WTC11 (cell line): ENCODE measurements around the gene IGSF23. TPM values are rescaled to one million over a fixed set of nuclear protein-coding genes. Genes with fewer than 3 reads are reported as not detected.

Source experiments
- ATAC-seq: fragments of 200-7000 bp; cut with Tn5 transposase; 2 replicates; pipeline ENCODE4 v1.10.0; 2021; ENCODE audit warnings: mild to moderate bottlenecking, moderate library complexity
- CTCF ChIA-PET: fragments of 300-600 bp; sonication (Branson Sonifier 250); formaldehyde crosslinking; loops from one replicate; lab custom pipeline; 2021; ENCODE audit warnings: antibody characterized with exemption; lab: Charles Lee
- POLR2A ChIA-PET: fragments of 350-600 bp; sonication (Branson Sonifier 250); formaldehyde crosslinking; loops from one replicate; lab custom pipeline; 2021; ENCODE audit warnings: antibody characterized with exemption; lab: Charles Lee
- DNase-seq: peaks from one replicate; pipeline ENCODE4 v3.0.0; 2021; ENCODE audit warnings: low spot score
- H3K27ac Mint-ChIP-seq: 2 replicates; pipeline ENCODE4 v1.8.0; 2021; ENCODE audit warnings: mixed read lengths
- H3K27me3 Mint-ChIP-seq: 2 replicates; pipeline ENCODE4 v1.8.0; 2021; ENCODE audit warnings: low read depth, mild to moderate bottlenecking, moderate library complexity, mixed read lengths
- H3K36me3 Mint-ChIP-seq: 2 replicates; pipeline ENCODE4 v1.8.0; 2021; ENCODE audit warnings: mixed read lengths
- H3K4me1 Mint-ChIP-seq: 2 replicates; pipeline ENCODE4 v1.8.0; 2022; ENCODE audit warnings: mixed read lengths
- H3K4me3 Mint-ChIP-seq: 2 replicates; pipeline ENCODE4 v1.8.0; 2021; ENCODE audit warnings: mild to moderate bottlenecking, moderate library complexity, mixed read lengths
- H3K9me3 Mint-ChIP-seq: 2 replicates; pipeline ENCODE4 v1.8.0; 2021; ENCODE audit warnings: mixed read lengths
- ARID4B ChIP-seq: sonication (generic); formaldehyde crosslinking; IDR thresholded peaks from 2 replicates; pipeline ENCODE4 v1.8.0; 2023; ENCODE audit warnings: missing genetic modification reagents, mild to moderate bottlenecking, borderline replicate concordance
- ATF3 ChIP-seq: sonication (generic); formaldehyde crosslinking; conservative IDR thresholded peaks from 2 replicates; pipeline ENCODE4 v1.8.1; 2022; ENCODE audit warnings: mild to moderate bottlenecking, missing genetic modification reagents
- CREM ChIP-seq: sonication (generic); formaldehyde crosslinking; IDR thresholded peaks from 2 replicates; pipeline ENCODE4 v1.8.1; 2022; ENCODE audit warnings: mild to moderate bottlenecking, missing genetic modification reagents, moderate library complexity
- FOXP4 ChIP-seq: sonication (generic); formaldehyde crosslinking; IDR thresholded peaks from 2 replicates; pipeline ENCODE4 v1.8.0; 2022; ENCODE audit warnings: mild to moderate bottlenecking, missing genetic modification reagents
- GRHL2 ChIP-seq: fragments of 250-450 bp; sonication (Bioruptor Pico); IDR thresholded peaks from 2 replicates; pipeline ENCODE4 v1.8.0; 2022; ENCODE audit warnings: mild to moderate bottlenecking, moderate library complexity; ENCODE audit not compliant: insufficient replicate concordance, severe bottlenecking
- GTF2I ChIP-seq: fragments of 250-450 bp; sonication (Bioruptor Pico); conservative IDR thresholded peaks from 2 replicates; pipeline ENCODE4 v1.4.0; 2021; ENCODE audit warnings: mild to moderate bottlenecking
- JAZF1 ChIP-seq: fragments of 250-450 bp; sonication (Bioruptor Pico); IDR thresholded peaks from 2 replicates; pipeline ENCODE4 v1.9.0; 2021; ENCODE audit warnings: moderate library complexity, mild to moderate bottlenecking, inconsistent platforms
- MLX ChIP-seq: sonication (generic); formaldehyde crosslinking; IDR thresholded peaks from 2 replicates; pipeline ENCODE4 v1.8.1; 2023; ENCODE audit warnings: mild to moderate bottlenecking, missing genetic modification reagents, moderate library complexity
- NFE2L1 ChIP-seq: sonication (generic); formaldehyde crosslinking; IDR thresholded peaks from 2 replicates; pipeline ENCODE4 v1.8.1; 2023; ENCODE audit warnings: missing genetic modification reagents
- PRRX2 ChIP-seq: fragments of 250-450 bp; sonication (Bioruptor Pico); IDR thresholded peaks from 2 replicates; pipeline ENCODE4 v1.8.0; 2021; ENCODE audit warnings: mild to moderate bottlenecking
- SMAD4 ChIP-seq: sonication (generic); formaldehyde crosslinking; IDR thresholded peaks from 2 replicates; pipeline ENCODE4 v1.8.0; 2022; ENCODE audit warnings: mild to moderate bottlenecking, missing genetic modification reagents
- SOX15 ChIP-seq: fragments of 250-450 bp; sonication (Bioruptor Pico); IDR thresholded peaks from 2 replicates; pipeline ENCODE4 v1.9.0; 2021; ENCODE audit warnings: mild to moderate bottlenecking
- STAT6 ChIP-seq: sonication (generic); formaldehyde crosslinking; conservative IDR thresholded peaks from 2 replicates; pipeline ENCODE4 v1.8.1; 2023; ENCODE audit warnings: mild to moderate bottlenecking, low read depth, missing genetic modification reagents, moderate library complexity
- TCF7 ChIP-seq: sonication (generic); formaldehyde crosslinking; IDR thresholded peaks from 2 replicates; pipeline ENCODE4 v1.8.0; 2022; ENCODE audit warnings: mild to moderate bottlenecking, low read depth, missing genetic modification reagents, moderate library complexity
- ZBTB43 ChIP-seq: sonication (generic); formaldehyde crosslinking; IDR thresholded peaks from 2 replicates; pipeline ENCODE4 v1.8.1; 2023; ENCODE audit warnings: mild to moderate bottlenecking, missing genetic modification reagents
- ZNF138 ChIP-seq: sonication (generic); formaldehyde crosslinking; conservative IDR thresholded peaks from 2 replicates; pipeline ENCODE4 v1.8.1; 2022; ENCODE audit warnings: mild to moderate bottlenecking, moderate library complexity, missing genetic modification reagents
- ZNF425 ChIP-seq: fragments of 250-450 bp; sonication (Bioruptor Pico); conservative IDR thresholded peaks from 2 replicates; pipeline ENCODE4 v1.9.0; 2021; ENCODE audit warnings: mild to moderate bottlenecking
- total RNA-seq: library from RNA; stranded (reverse); gene quantifications from 3 replicates; pipeline ENCODE4 v1.2.3, GENCODE V29; 2021

IGSF23 gene
- total RNA-seq, 1 experiment from 2014 or later, result not detected

- TF ChIP-seq ZNF425 (CRISPR knock-in tag) (no peak), ARID4B (CRISPR knock-in tag) (no peak), PRRX2 (CRISPR knock-in tag) (no peak), NFE2L1 (CRISPR knock-in tag) (no peak), FOXP4 (CRISPR knock-in tag) (no peak), ZNF138 (CRISPR knock-in tag) (no peak), SOX15 (CRISPR knock-in tag) (no peak), TCF7 (no peak), GTF2I (CRISPR knock-in tag) (no peak), MLX (CRISPR knock-in tag) (no peak), SMAD4 (CRISPR knock-in tag) (no peak)
- TF ChIP-seq, all 79 proteins: peak for 0
- Mint-ChIP-seq H3K4me1 (peaks cover 20% of the 10 kb centered on the region), H3K4me3 (no peak overlapping the region), H3K27me3 (peaks cover 10% of the 10 kb centered on the region; the same call in 1 of the 2 replicates), H3K36me3 (peaks cover 9% of the 10 kb centered on the region; the same call in 1 of the 2 replicates), H3K27ac (no peak overlapping the region), H3K9me3 (peaks cover 12% of the 10 kb centered on the region)
- ChIA-PET POLR2A (interaction anchor here (1.2 kb wide), 1 partner anchor 8 kb away, joined by 3 read pairs; no protein-coding TSS in a partner anchor), CTCF (interaction anchor here (1.1 to 2.4 kb wide), 9 partner anchors 19 to 65 kb away, joined by 3 to 15 read pairs (median 5); no protein-coding TSS in a partner anchor)
- DNase-seq, result no peak
- ATAC-seq, result no peak
These were observed 22.4 kb downstream of the IGSF23 start for GRCh38 chr19:44635581-44636438.

- Mint-ChIP-seq H3K27me3 (peaks cover 15% of the 10 kb centered on the region), H3K36me3 (peaks cover 9% of the 10 kb centered on the region; the same call in 1 of the 2 replicates), H3K4me1 (peaks cover 20% of the 10 kb centered on the region), H3K9me3 (peaks cover 12% of the 10 kb centered on the region), H3K27ac (no peak overlapping the region), H3K4me3 (no peak overlapping the region)
- POLR2A ChIA-PET, result interaction anchor here (1.2 kb wide), 1 partner anchor 9 kb away, joined by 3 read pairs; no protein-coding TSS in a partner anchor
- ATAC-seq, result no peak
- no peak for DNase-seq
- CTCF ChIA-PET, result interaction anchor here (0.5 to 2.4 kb wide), 8 partner anchors 18 to 66 kb away, joined by 3 to 15 read pairs (median 6); no protein-coding TSS in a partner anchor
- TF ChIP-seq ATF3, result no peak
- TF ChIP-seq JAZF1 (CRISPR knock-in tag), result no peak
- no peak for TF ChIP-seq STAT6 (CRISPR knock-in tag)
- TF ChIP-seq GRHL2, result no peak
- no peak for TF ChIP-seq CREM (CRISPR knock-in tag)
- TF ChIP-seq ZBTB43 (CRISPR knock-in tag), result no peak
These were observed 23.4 kb downstream of the IGSF23 start for GRCh38 chr19:44636439-44637389.
